Lower leg skin (tissue), 4 donors: ENCODE measurements around the gene PTCD2. TPM values are rescaled to one million over a fixed set of nuclear protein-coding genes. Genes with fewer than 3 reads are reported as not detected.
A peak's percentile ranks its signal among the peaks of the same experiment; 100 is the strongest.
"Not testable (repeated sequence)": the region's sequence is repeated elsewhere in the genome, so short reads cannot be mapped to it uniquely, and the experiment has no call there.

Experiments used
- DNase-seq, 2 donors: peaks; one replicate each; pipeline ENCODE4 v3.0.0-alpha.2; 2019; ENCODE audit warnings: low spot score in 2 of 2
- H3K4me3 ChIP-seq: fragments of 200-600 bp; sonication (generic); 2 replicates; pipeline ENCODE4 v1.5.1; 2017; ENCODE audit warnings: mild to moderate bottlenecking, low read depth; ENCODE audit not compliant: poor library complexity, severe bottlenecking
- CTCF ChIP-seq, 3 donors: fragments of 450-650 bp; IDR thresholded peaks; one replicate each; pipeline ENCODE4 v1.5.1; 2016; ENCODE audit warnings: antibody characterized with exemption in 3 of 3, mild to moderate bottlenecking in 3 of 3, moderate library complexity in 2 of 3
- POLR2A ChIP-seq, 2 donors: fragments of 450-650 bp; IDR thresholded peaks; one replicate each; pipeline ENCODE4 v1.6.1; 2016 to 2017; ENCODE audit warnings: antibody characterized with exemption in 2 of 2, mild to moderate bottlenecking in 1 of 2, moderate library complexity in 1 of 2
- WGBS, 2 donors: methylation state at CpG; one replicate each; pipeline ENCODE4 v1.1.5; 2018; 5-methylcytosine and 5-hydroxymethylcytosine counted together
- intact Hi-C: fragments of 100-400 bp; cut with DNase I; formaldehyde crosslinking; loops from one replicate; pipeline ENCODE4 v1.15.0; 2023; ENCODE audit warnings: low total_unique reads
- total RNA-seq, 4 donors: library from RNA; depleted of rRNA; stranded (reverse); fragments of >200 nt; gene quantifications; one replicate each; pipeline ENCODE4 v1.1.0, GENCODE V29; 2016

Gene PTCD2
- total RNA-seq, 4 donors from 2014 or later = 7.2 to 12.5 (median 7.9) TPM

DNA sequence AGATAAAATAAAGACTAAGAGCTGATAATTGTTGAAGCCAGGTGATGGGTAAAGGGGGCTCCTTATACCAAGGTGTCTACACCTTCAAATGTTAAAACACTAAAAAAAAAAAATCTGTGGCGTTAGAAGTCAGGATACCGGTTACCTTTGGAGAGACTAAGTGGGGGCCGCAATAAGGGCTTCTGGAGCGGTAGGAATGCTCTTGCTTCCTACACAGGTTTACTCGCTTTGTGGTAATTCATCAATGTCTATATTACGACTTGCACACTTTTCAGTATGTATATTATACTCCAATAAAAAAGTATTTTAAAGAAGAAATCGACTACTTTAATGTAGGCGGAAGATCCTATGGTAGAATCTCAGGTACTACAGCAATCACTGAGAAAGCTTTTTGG is 12.6 kb upstream of the PTCD2 start:
- no peak for DNase-seq
- H3K4me3 ChIP-seq = peak overlapping the region; percentile 46
- TF ChIP-seq POLR2A (IDR thresholded peaks at IDR 0.05) (no peak), CTCF (IDR thresholded peaks at IDR 0.05) (no peak)
- 6 to 7% methylated on average over 8 of the region's 8 CpGs for WGBS, 2 donors
- intact Hi-C loops = no loop called here

DNA sequence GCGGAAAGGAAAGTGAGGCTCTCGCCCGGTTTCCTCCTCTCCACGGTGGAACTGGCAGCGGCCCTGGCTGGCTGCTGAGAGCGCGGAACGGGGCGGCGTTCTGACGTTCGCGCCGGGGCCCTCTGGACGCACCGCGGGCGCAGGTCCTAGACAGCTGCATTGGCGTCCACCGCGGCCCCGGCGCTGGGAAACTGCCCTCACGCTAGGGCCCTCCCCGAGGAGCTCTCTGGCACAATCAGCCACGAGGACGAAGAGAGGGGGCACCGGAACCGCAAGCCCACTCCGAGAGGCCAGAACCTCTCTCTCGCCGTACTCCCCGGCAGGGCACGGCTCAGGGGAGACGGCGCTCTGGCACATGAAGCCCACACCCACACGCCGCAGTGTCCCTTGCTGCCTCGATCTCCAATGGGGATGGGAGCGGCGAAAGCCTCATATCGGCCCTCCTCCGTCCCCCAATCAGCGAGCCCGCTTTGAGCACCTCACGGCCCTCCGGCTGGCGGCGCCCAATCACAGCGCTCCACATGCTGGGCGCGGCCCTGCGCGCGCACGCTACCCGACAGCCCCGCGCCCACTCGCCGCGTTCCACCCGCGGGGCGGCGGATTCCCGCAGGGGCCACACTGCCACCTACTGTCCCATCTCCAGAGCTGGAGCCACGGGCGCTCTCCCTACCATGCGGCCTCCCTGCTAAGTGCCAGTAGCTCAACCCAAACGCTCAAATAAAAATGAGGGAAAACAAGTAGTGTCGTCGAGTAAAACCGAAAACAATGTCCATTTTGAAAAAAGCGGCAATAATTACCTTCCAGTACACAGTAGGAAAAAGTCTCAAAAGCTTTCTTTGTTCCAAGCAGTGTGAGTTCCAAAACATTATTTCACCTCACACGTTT is 12.0 kb upstream of the PTCD2 start:
- peak; percentile 97 to 99 for DNase-seq
- WGBS, 2 donors = 1% methylated on average over 44 to 64 of the region's 76 CpGs
- intact Hi-C loops = no loop called here
- H3K4me3 ChIP-seq = peak overlapping the region; percentile 46
- TF ChIP-seq CTCF (IDR thresholded peaks at IDR 0.05) = peak in 1 of 3 donors; percentile 71
- TF ChIP-seq POLR2A (IDR thresholded peaks at IDR 0.05) = peak in 1 of 2 donors; percentile 66

- TF ChIP-seq POLR2A (IDR thresholded peaks at IDR 0.05) (no peak), CTCF (IDR thresholded peaks at IDR 0.05) (no peak)
- intact Hi-C loops = no loop called here
- H3K4me3 ChIP-seq = no peak overlapping the region
- WGBS, 2 donors = 53 to 60% methylated on average over 6 of the region's 6 CpGs
- DNase-seq = no peak
Measured at GRCh38 chr5:72308853-72309191, 11.4 kb upstream of the PTCD2 start.

DNA sequence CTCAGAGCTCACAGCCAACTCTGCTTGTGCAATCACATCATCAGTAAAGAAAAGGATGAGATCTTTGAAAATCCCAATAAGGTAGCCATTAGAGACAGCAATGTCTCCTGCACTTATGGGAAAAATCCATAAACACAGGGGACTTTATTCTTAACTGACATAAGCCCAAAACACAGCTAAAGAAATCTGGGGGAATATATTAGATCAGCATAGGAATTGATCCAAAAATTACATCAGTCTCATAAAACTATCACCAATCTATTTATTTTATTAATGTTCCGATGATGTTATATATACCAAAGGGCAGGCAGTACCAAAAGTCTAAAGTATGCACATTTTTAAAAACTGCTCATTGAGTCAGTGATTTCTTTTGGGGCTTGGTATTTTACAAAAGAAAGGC is 7.0 kb upstream of the PTCD2 start:
- intact Hi-C loops = no loop called here

GRCh38 chr5:72314571-72315172 is 5.5 kb upstream of the PTCD2 start:
- TF ChIP-seq CTCF (IDR thresholded peaks at IDR 0.05) (no peak), POLR2A (IDR thresholded peaks at IDR 0.05) (no peak)
- intact Hi-C loops = no loop called here
- H3K4me3 ChIP-seq = no peak overlapping the region
- no peak for DNase-seq
- 75 to 79% methylated on average over 3 of the region's 3 CpGs for WGBS, 2 donors

More for the DNA sequence above, 7.0 kb upstream of the PTCD2 start:
- 51 to 61% methylated on average over 1 of the region's 1 CpG for WGBS, 2 donors
- DNase-seq = no peak
- TF ChIP-seq POLR2A (IDR thresholded peaks at IDR 0.05) = no peak
- TF ChIP-seq CTCF (IDR thresholded peaks at IDR 0.05) = no peak
- H3K4me3 ChIP-seq = no peak overlapping the region

GRCh38 chr5:72319435-72319975 is 668 bp upstream of the PTCD2 start:
- DNase-seq, intact Hi-C loops: not testable (repeated sequence)
- WGBS, 2 donors = 5 to 7% methylated on average over 28 of the region's 28 CpGs
- peak overlapping the region; percentile 59 for H3K4me3 ChIP-seq
